ENCODE data around the gene PRPF38A. TPM values are rescaled to one million over a fixed set of nuclear protein-coding genes. Genes with fewer than 3 reads are reported as not detected.
"Not testable (repeated sequence)": the region's sequence is repeated elsewhere in the genome, so short reads cannot be mapped to it uniquely, and the experiment has no call there.

Gene PRPF38A
- total RNA-seq = 15.9 TPM

GRCh38 chr1:52404116-52404974, at the start of gene PRPF38A, which contains the start of gene ORC1:
TSS of gene PRPF38A (plus strand) at chr1:52404602. CDS start at chr1:52404750, 148 bp downstream.
TSS of gene ORC1 (minus strand) at chr1:52404423. CDS start at chr1:52402223, 2,200 bp downstream.
- FAIRE-seq (peak; percentile 70), DNase-seq (ENCODE audit: low spot score in 2 of 2) (peak; percentile 80 to 96)

- FAIRE-seq = no peak
- no peak for DNase-seq (ENCODE audit: low spot score in 2 of 2)
Measured at GRCh38 chr1:52355436-52355835, 49.0 kb upstream of the PRPF38A start.

DNA sequence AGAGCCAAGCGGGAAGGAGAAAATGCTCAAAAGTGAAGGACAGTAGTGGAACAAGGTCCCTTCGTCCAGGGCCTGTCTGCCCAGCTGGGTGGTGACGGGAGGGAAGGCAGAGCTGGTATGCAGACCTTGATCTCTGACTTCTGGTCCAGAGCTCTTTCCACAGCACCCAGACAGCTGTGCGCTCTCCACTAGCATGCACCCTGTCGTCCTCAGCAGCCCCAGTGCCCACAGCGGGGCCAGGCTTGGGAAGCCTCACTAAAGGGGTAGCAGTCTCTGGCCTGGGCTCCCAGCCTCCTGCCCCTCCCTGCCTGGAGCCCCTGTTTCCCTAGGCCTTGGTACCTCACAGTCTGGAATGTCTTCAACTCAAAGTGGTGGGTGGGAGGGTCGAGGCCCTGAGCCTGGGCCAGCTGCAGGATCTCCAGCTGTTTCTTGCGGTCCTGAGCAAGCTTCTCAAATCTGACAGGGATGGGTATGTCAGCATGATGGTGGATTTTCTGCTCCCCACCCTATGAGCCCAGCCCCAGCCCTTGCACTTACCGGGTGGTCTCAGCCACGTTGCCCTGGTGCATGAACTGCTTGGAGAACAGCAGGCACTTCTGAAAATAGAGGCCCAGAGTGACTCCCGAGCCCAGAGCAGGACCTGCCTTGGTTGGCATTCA, 48.4 kb upstream of the PRPF38A start:
- no peak for DNase-seq (ENCODE audit: low spot score in 2 of 2)
- FAIRE-seq = no peak

GRCh38 chr1:52356818-52357355, 47.5 kb upstream of the PRPF38A start:
- no peak for DNase-seq (ENCODE audit: low spot score in 2 of 2)
- no peak for FAIRE-seq

DNA sequence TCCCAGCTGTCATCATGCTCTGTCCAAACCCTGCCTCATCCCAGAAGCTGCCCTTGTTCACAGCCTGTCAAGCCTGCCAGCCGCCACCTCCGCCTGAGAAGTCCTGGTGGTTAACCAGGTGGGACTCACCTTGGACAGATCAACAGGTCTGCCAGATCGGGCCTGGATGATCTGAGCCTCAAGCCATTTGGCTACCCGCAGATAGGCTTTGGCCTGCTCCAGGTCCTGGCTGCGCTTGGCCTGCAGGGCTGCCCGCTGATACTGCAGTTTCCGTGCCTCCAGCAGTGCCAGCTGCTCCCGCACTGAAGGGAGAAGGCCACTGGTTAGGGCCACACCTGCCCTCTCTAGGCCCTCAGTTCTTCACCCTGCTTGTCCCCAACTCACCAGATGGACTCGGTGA, 47.0 kb upstream of the PRPF38A start:
- no peak for DNase-seq (ENCODE audit: low spot score in 2 of 2)
- FAIRE-seq = no peak

DNA sequence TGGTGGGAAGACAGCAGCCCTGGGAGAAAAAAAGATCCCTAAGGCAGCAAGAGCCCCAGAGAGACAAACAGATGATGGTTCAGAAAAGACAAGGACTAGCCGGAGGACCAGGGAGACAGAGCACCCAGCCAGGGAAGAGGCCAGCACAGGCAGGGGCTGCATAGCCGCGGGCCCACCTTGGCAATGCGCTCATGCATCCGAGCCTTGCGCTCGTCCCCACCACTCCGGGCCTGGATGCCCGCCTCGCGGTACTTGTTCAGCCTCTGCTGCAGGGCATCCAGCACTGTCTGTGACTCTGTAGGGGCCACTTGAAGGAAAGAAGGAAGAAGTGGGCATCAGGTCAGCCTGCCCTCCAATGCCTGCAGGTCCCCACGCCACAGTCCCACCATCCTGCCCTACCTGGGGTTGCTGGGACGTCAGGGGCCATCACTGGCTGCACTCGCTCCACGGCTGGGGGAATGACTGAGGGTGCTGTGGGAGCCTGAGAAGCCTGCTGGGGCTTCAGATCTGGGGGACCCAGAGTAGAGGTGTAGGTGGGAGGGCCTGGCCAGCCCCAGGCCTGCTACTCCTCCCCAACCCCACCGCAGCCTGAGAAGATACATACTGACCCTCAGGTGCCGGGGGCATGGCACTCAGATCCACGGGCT, 45.4 kb upstream of the PRPF38A start:
- DNase-seq (ENCODE audit: low spot score in 2 of 2) (no peak), FAIRE-seq (no peak)

DNA sequence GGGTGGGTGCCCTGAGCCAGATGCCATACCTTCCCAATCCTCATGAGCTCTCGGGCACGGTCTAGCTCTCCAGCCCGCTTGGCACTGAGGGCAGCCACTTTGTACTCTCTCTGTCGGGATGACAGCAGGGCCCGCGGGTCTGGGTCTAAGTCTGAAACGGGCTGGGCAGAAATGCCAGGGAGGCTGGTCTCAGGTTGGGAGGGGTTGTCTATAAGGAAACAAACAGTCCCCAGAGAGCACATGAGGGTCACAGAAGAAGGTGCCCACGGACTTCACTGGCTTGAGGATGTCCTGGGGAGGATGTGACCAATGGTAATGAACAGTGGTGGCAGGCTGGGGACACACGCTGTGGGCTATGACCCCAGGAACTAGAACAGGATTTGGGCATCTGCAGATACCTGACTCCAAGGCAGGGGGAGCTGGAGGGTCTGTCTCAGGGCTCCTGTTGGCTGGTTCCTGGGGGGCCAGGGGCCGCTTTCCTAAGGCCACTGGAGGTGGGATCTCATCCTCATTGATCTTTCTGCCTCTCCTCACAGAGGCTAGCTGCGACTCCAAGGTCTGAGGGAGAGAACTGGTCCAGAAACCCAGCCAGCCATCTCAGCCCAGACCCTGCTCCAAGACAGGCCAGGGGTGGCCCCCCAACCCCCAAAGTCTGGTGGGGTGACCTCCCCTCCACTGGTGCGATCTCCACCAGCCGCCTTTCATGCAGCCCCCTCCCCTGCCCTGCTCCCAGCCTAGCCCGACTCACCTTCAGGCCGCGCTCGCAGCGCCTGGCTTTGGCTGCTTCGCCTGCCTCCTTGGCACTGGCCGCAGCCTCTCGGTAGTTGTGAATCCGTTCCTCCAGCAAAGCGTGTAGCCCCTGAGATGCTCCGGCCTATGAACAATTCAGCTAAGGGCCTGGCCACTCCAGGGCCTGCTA, 44.5 kb upstream of the PRPF38A start:
- DNase-seq (ENCODE audit: low spot score in 2 of 2) (no peak), FAIRE-seq (no peak)

DNA sequence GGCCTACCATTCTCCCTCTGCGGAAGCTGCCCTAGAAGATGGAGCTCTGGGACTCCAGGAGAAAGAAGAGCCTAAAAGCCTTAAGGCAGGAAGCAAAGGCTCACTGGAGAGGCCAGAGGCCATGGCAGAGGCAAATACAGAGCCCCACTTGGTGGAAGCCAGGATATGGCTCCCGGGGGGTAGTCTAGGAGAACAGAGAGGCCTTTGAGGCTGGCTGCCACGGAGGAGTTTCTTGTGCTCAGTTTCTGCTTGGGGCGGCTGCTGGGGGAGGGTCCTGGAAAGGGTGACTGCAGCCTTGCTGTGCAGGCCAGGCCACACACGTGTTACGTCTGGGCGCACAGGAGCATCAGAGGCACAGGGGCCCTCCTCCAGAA, 43.8 kb upstream of the PRPF38A start:
- no peak for FAIRE-seq
- DNase-seq (ENCODE audit: low spot score in 2 of 2) = no peak

GRCh38 chr1:52364235-52364839, 40.1 kb upstream of the PRPF38A start:
- DNase-seq (ENCODE audit: low spot score in 2 of 2) = no peak
- no peak for FAIRE-seq

DNA sequence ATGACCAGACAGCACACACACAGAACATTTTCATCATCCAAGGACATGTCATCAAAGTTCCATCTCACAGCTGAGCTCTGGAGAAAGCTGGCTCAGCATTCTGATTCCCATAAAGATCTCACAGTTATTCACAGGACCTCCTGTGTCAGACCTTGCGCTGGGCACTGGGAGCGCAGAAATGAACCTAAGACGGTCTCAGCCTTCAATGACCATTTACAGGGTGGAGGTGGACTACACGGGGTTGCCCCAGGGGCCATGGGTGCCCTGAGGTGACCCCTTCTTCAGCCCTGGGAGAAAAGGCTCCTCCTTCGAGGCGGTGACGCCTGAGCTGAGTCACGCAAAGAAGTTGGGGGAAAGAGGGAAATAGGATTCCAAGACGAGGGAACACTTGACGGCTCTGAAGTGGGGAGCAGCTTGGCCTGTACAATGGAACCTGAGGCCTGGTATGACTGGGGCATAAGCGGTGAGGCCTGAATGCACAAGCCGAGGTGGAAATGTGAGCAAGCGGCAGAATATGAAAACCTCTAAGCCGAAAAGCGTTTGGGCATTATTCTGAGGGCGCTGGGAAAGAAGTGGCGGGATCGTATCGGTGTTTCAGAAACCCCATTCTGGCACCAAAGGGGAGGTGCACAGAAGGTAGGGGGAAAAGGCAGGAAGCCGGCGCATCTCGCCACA, 39.2 kb upstream of the PRPF38A start:
- DNase-seq (ENCODE audit: low spot score in 2 of 2) (peak in 1 of 2 donors; percentile 76), FAIRE-seq (no peak)

GRCh38 chr1:52365746-52366516, 38.5 kb upstream of the PRPF38A start, which contains the start of gene CC2D1B:
TSS of gene CC2D1B (minus strand) at chr1:52366205. CDS start at chr1:52364620, 1,585 bp downstream.
- DNase-seq (ENCODE audit: low spot score in 2 of 2) = peak; percentile 96 to 97
- FAIRE-seq = no peak

DNA sequence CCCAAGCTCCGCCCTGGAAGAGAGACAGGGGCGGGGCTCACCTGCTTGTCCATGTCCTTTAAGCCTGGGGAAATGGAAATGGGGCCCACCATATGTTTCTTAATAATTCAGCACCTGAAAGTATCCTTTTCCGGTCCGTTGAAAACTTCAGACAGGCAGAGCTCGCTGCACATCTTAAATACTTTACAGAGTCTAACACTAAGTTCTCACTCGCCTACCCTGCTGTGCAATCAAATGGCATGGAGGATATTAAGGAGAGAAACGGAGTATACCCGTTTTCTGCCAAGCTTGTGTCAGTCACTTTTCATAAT, 37.9 kb upstream of the PRPF38A start:
- no peak for DNase-seq (ENCODE audit: low spot score in 2 of 2)
- FAIRE-seq = no peak

- no peak for FAIRE-seq
- DNase-seq (ENCODE audit: low spot score in 2 of 2) = no peak
Measured at GRCh38 chr1:52367272-52367671, 37.1 kb upstream of the PRPF38A start.

- DNase-seq (ENCODE audit: low spot score in 2 of 2) = peak; percentile 56 to 57
- FAIRE-seq = no peak
Measured at GRCh38 chr1:52368383-52369172, 35.8 kb upstream of the PRPF38A start.

- FAIRE-seq; DNase-seq (ENCODE audit: low spot score in 2 of 2): not testable (repeated sequence)
Measured at GRCh38 chr1:52369851-52370250, 34.6 kb upstream of the PRPF38A start.

DNA sequence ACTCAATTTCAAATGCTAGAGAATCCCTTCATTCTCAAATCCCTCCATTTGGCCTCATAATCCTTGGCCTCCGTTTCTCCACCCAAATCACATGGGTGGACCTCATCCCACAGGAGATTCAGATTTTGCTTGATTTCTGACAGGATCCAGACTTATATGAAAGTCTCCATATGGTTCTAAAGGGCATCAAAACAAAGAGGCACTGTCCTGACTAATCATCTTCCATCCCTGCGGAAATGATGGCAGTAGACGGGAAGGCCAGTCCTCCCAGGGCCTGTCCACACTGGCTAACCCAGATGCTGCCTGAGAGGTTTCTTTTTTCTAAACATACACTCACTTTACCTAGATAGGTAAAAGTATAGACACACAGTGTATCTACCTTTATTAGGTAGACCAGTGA, 19.0 kb upstream of the PRPF38A start:
- FAIRE-seq (no peak), DNase-seq (ENCODE audit: low spot score in 2 of 2) (no peak)

DNA sequence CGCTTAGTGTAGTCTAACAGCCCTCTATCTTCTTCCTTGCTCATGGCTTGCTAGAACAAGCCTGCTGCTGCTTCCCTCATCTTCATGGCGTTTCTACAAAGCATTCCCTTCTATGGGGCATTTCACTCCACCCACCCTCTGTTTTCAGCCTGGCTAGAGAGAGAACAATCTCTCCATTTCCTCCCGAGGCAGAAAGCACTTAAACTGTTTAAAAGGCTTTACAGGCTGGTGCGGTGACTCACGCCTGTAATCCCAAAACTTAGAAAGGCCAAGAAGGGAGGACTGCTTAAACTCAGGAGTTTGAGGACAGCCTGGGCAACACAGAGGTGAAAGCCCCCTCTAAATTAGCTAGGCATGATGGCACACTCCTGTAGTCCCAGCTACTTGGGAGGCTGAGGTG, 17.9 kb upstream of the PRPF38A start:
- DNase-seq (ENCODE audit: low spot score in 2 of 2) (no peak), FAIRE-seq (no peak)

Measured in frontal cortex (tissue), 4 donors.